Measurements from ENCODE around the gene CXCL12.

CXCL12 gene

DNA sequence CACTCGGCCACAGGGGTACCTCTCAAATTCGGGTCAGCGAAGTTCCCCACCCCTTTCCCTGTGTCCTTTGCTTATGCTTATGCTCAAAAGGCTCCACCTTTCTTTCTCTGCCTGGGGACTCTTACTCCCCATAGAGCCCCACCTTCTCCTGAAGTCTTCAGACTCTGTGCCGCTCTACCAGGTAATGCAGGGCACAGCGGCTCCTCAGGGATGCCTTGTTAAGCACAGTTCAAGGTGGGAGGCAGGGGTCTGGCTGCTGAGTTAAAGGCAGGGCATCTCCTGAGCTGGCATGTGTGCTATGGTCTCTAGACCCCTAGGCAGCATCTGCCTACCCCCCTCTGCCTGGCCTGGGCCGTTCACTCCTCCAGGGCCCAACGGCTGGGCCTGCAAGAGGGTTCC is 3.0 kb upstream of the CXCL12 start:
- no peak overlapping the region for H3K4me3 ChIP-seq (ENCODE audit: low read depth, low read length)
- TF ChIP-seq, protein P1, sequence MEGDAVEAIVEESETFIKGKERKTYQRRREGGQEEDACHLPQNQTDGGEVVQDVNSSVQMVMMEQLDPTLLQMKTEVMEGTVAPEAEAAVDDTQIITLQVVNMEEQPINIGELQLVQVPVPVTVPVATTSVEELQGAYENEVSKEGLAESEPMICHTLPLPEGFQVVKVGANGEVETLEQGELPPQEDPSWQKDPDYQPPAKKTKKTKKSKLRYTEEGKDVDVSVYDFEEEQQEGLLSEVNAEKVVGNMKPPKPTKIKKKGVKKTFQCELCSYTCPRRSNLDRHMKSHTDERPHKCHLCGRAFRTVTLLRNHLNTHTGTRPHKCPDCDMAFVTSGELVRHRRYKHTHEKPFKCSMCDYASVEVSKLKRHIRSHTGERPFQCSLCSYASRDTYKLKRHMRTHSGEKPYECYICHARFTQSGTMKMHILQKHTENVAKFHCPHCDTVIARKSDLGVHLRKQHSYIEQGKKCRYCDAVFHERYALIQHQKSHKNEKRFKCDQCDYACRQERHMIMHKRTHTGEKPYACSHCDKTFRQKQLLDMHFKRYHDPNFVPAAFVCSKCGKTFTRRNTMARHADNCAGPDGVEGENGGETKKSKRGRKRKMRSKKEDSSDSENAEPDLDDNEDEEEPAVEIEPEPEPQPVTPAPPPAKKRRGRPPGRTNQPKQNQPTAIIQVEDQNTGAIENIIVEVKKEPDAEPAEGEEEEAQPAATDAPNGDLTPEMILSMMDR (IDR thresholded peaks at IDR 0.05; ENCODE audit: low read depth, low read length), result no peak
- H3K27ac ChIP-seq, result no peak overlapping the region
- H3K36me3 ChIP-seq, result no peaks in the 10 kb centered on the region
- no peak for DNase-seq
- no peaks in the 10 kb centered on the region for H3K9me3 ChIP-seq (ENCODE audit: severe bottlenecking)
- H3K27me3 ChIP-seq (ENCODE audit: insufficient read depth, low read depth, severe bottlenecking), result peaks cover 74% of the 10 kb centered on the region

DNA sequence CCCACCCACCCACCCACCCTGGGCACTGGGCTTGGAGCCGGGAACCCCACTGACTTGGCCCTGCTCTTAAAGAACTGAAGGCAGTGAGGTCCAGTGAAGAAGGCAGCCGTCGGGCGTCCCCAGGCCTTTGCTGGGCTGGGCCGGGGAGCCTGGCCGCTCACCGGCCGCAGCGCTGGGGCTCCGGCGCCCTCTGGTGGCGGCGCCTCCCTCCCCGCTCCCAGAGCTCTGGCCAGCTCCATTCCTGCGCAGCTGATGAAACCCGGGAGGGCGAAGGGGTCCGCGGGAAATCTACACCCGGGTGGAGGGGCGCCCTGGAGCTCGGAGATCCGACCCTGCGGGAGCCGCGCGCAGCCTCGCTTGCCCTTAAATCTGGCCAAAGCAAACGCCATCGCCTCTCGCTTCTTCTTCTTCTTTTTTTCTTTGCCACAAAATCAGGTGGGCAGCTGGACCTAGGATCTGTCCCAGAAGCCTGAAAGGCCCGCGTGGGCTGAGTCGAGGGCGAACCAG is 1.7 kb upstream of the CXCL12 start:
- H3K9me3 ChIP-seq (ENCODE audit: severe bottlenecking), result no peaks in the 10 kb centered on the region
- no peaks in the 10 kb centered on the region for H3K36me3 ChIP-seq
- H3K4me3 ChIP-seq (ENCODE audit: low read depth, low read length), result no peak overlapping the region
- DNase-seq, result peak; percentile 55
- no peak overlapping the region for H3K27ac ChIP-seq
- peaks cover 72% of the 10 kb centered on the region for H3K27me3 ChIP-seq (ENCODE audit: insufficient read depth, low read depth, severe bottlenecking)
- TF ChIP-seq, protein P1 (IDR thresholded peaks at IDR 0.05; ENCODE audit: low read depth, low read length), result peak; percentile 92

- Histone ChIP-seq H3K27me3 (ENCODE audit: insufficient read depth, low read depth, severe bottlenecking) (peaks cover 74% of the 10 kb centered on the region), H3K4me3 (ENCODE audit: low read depth, low read length) (no peak overlapping the region), H3K27ac (no peak overlapping the region), H3K9me3 (ENCODE audit: severe bottlenecking) (no peaks in the 10 kb centered on the region), H3K36me3 (no peaks in the 10 kb centered on the region)
- DNase-seq, result no peak
- TF ChIP-seq, protein P1 (IDR thresholded peaks at IDR 0.05; ENCODE audit: low read depth, low read length), result no peak
Observed at GRCh38 chr10:44385696-44386441, 972 bp upstream of the CXCL12 start.

DNA sequence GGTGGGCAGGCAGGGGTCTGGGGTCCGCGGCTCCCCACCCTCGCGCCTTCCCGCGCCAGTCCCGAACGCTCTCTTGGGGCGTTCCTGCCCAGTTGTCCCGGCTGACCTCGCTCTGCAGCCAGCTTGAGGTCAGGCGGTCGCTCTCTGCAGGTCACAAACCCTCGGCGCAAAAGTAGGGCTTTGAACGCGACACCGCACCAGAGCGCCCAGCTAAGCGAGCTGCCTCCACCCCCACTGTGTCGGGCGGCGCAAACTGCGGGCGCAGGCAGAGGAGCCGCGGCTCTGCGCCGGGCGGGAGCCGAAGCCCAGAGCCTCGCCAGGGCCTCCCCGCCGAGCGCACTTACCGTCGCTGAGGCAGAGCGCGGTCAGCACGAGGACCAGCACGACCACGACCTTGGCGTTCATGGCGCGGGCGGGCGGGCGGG is 284 bp downstream of the CXCL12 start:
- Histone ChIP-seq H3K36me3 (no peaks in the 10 kb centered on the region), H3K27ac (no peak overlapping the region), H3K4me3 (ENCODE audit: low read depth, low read length) (peak overlapping the region; percentile 31), H3K27me3 (ENCODE audit: insufficient read depth, low read depth, severe bottlenecking) (peaks cover 79% of the 10 kb centered on the region), H3K9me3 (ENCODE audit: severe bottlenecking) (no peaks in the 10 kb centered on the region)
- TF ChIP-seq, protein P1 (IDR thresholded peaks at IDR 0.05; ENCODE audit: low read depth, low read length), result no peak
- no peak for DNase-seq

GRCh38 chr10:44383749-44384600 is 922 bp downstream of the CXCL12 start:
- H3K9me3 ChIP-seq (ENCODE audit: severe bottlenecking), result no peaks in the 10 kb centered on the region
- no peaks in the 10 kb centered on the region for H3K36me3 ChIP-seq
- peaks cover 85% of the 10 kb centered on the region for H3K27me3 ChIP-seq (ENCODE audit: insufficient read depth, low read depth, severe bottlenecking)
- peak overlapping the region; percentile 31 for H3K4me3 ChIP-seq (ENCODE audit: low read depth, low read length)
- DNase-seq, result no peak
- TF ChIP-seq, protein P1 (IDR thresholded peaks at IDR 0.05; ENCODE audit: low read depth, low read length), result no peak
- no peak overlapping the region for H3K27ac ChIP-seq
